Measurements from ENCODE around the gene TBCB.

DNA sequence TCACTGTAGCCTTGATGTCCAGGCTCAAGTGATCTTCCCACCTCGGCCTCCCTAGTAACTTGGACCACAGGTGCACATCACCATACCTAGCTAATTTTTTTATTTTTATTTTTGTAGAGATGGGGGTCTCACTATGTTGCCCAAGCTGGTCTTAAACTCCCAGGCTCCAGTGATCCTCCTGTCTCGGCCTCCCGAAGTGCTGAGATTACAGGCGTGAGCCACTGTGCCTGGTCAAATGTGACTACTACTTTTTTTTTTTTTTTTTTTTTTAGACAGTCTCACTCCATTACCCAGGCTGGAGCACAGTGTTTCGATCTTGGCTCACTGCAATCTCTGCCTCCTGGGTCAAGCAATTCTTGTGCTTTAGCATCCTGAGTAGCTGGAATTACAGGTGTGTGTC, 57.6 kb downstream of the TBCB start:
- TF ChIP-seq, protein P1, sequence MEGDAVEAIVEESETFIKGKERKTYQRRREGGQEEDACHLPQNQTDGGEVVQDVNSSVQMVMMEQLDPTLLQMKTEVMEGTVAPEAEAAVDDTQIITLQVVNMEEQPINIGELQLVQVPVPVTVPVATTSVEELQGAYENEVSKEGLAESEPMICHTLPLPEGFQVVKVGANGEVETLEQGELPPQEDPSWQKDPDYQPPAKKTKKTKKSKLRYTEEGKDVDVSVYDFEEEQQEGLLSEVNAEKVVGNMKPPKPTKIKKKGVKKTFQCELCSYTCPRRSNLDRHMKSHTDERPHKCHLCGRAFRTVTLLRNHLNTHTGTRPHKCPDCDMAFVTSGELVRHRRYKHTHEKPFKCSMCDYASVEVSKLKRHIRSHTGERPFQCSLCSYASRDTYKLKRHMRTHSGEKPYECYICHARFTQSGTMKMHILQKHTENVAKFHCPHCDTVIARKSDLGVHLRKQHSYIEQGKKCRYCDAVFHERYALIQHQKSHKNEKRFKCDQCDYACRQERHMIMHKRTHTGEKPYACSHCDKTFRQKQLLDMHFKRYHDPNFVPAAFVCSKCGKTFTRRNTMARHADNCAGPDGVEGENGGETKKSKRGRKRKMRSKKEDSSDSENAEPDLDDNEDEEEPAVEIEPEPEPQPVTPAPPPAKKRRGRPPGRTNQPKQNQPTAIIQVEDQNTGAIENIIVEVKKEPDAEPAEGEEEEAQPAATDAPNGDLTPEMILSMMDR (IDR thresholded peaks at IDR 0.05) = no peak
- TF ChIP-seq POLR2A (IDR thresholded peaks at IDR 0.05) = no peak
